Nephron (organoid): Measurements from ENCODE around the gene MLEC.

ENCODE experiments used
- H3K27ac Mint-ChIP-seq, 3 experiments: 2 replicates each; pipeline ENCODE4 v1.8.0; 2020; ENCODE audit warnings: mixed read lengths in 3 of 3, mild to moderate bottlenecking in 2 of 3, moderate library complexity in 1 of 3
- H3K27me3 Mint-ChIP-seq: 2 replicates; pipeline ENCODE4 v1.8.0; 2021; ENCODE audit warnings: low read depth, mild to moderate bottlenecking, moderate library complexity, mixed read lengths
- H3K36me3 Mint-ChIP-seq: 2 replicates; pipeline ENCODE4 v1.8.0; 2020; ENCODE audit warnings: low read depth, mixed read lengths
- H3K4me1 Mint-ChIP-seq: 2 replicates; pipeline ENCODE4 v1.8.0; 2020; ENCODE audit warnings: mixed read lengths
- H3K4me3 Mint-ChIP-seq, 3 experiments: 2 replicates each; pipeline ENCODE4 v1.8.0; 2020; ENCODE audit warnings: mild to moderate bottlenecking in 3 of 3, mixed read lengths in 3 of 3, moderate library complexity in 2 of 3
- H3K9me3 Mint-ChIP-seq: 2 replicates; pipeline ENCODE4 v1.8.0; 2020; ENCODE audit warnings: mixed read lengths
- CTCF ChIP-seq, 3 experiments: fragments of 200-600 bp; sonication (generic); IDR thresholded peaks; one replicate each; pipeline ENCODE4 v1.5.0; 2021; ENCODE audit warnings: antibody characterized with exemption in 3 of 3; ENCODE audit not compliant: unreplicated experiment in 3 of 3

MLEC gene

GRCh38 chr12:120738252-120739030, 51.5 kb downstream of the MLEC start:
- H3K4me3 Mint-ChIP-seq = no peak overlapping the region
- H3K27me3 Mint-ChIP-seq = no peaks in the 10 kb centered on the region
- peaks cover 10% of the 10 kb centered on the region for H3K36me3 Mint-ChIP-seq
- TF ChIP-seq CTCF (IDR thresholded peaks at IDR 0.05; ENCODE audit: unreplicated experiment in 3 of 3) = no peak
- no peak overlapping the region for H3K27ac Mint-ChIP-seq
- no peaks in the 10 kb centered on the region for H3K9me3 Mint-ChIP-seq
- H3K4me1 Mint-ChIP-seq = peaks cover 4% of the 10 kb centered on the region

GRCh38 chr12:120739031-120739762, 52.2 kb downstream of the MLEC start:
- no peaks in the 10 kb centered on the region for H3K9me3 Mint-ChIP-seq
- H3K36me3 Mint-ChIP-seq = peaks cover 2% of the 10 kb centered on the region
- no peak overlapping the region for H3K4me3 Mint-ChIP-seq
- no peak for TF ChIP-seq CTCF (IDR thresholded peaks at IDR 0.05; ENCODE audit: unreplicated experiment in 3 of 3)
- H3K4me1 Mint-ChIP-seq = peaks cover 4% of the 10 kb centered on the region
- no peak overlapping the region for H3K27ac Mint-ChIP-seq
- no peaks in the 10 kb centered on the region for H3K27me3 Mint-ChIP-seq

DNA sequence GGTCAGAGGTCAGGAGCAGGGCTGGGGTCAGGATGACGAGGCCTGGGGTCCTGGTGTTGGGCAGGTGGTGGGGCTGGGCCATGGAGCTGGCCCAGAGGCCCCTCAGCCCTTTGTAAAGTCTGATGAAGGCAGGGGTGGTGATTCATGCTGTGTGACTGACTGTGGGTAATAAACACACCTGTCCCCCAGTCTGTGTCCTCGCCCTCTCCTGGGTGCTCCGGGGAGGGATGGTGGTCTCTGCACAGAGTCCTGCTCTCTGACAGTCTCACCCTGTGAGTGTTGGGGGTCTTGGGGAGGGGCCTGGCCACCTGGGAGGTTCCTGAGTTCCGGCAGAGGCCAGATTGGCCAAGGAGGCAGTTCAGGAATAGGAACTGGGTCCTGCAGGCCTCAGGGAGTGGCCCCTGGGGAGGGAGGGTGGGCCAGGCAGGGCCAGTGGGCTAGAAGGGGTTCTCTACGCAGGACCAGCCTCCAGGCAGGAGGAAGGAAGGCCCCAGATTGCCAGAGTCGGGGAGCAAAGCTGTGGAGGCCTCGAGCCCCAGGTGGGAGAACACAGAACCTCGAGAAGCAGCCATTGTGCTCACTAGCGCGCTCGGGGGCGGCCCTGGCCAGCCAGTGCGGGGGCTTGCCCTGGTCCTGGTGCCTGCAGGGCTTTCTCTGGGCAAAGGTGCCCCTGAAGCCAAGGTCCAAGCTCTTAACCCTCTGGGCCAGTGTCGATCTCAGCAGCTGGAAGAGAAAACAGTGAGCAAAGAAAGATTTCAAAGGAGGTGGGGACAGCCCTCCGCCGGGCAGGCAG, 53.1 kb downstream of the MLEC start:
- H3K27me3 Mint-ChIP-seq = no peaks in the 10 kb centered on the region
- peaks cover 4% of the 10 kb centered on the region for H3K4me1 Mint-ChIP-seq
- no peak overlapping the region for H3K4me3 Mint-ChIP-seq
- no peak for TF ChIP-seq CTCF (IDR thresholded peaks at IDR 0.05; ENCODE audit: unreplicated experiment in 3 of 3)
- no peaks in the 10 kb centered on the region for H3K36me3 Mint-ChIP-seq
- no peak overlapping the region for H3K27ac Mint-ChIP-seq
- H3K9me3 Mint-ChIP-seq = no peaks in the 10 kb centered on the region

DNA sequence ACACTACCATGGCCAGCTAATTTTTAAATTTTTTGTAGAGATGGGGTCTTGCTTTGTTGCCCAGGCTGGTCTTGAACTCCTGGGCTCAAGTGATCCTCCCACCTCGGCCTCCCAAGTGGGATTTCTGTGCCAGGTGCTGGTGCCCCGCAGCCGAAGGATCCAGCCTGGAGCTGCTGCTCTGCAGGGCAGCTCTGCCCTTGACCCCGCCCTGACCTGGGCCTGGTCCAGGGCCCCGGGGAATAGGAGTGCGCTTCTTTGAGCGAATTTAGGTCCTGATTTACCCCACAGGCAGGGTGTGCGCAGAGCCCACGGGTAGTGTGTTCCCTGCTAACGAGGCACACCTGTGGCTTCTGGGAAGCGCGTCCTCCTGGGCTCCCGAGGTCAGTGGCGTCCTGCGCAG, 53.9 kb downstream of the MLEC start:
- TF ChIP-seq CTCF (IDR thresholded peaks at IDR 0.05; ENCODE audit: unreplicated experiment in 3 of 3) = no peak
- H3K4me1 Mint-ChIP-seq = peaks cover 4% of the 10 kb centered on the region
- no peak overlapping the region for H3K4me3 Mint-ChIP-seq
- H3K27me3 Mint-ChIP-seq = no peaks in the 10 kb centered on the region
- H3K27ac Mint-ChIP-seq = no peak overlapping the region
- H3K36me3 Mint-ChIP-seq = no peaks in the 10 kb centered on the region
- no peaks in the 10 kb centered on the region for H3K9me3 Mint-ChIP-seq

GRCh38 chr12:120741476-120742421, 54.8 kb downstream of the MLEC start:
- H3K27me3 Mint-ChIP-seq = no peaks in the 10 kb centered on the region
- H3K9me3 Mint-ChIP-seq = no peaks in the 10 kb centered on the region
- no peaks in the 10 kb centered on the region for H3K36me3 Mint-ChIP-seq
- no peak overlapping the region for H3K4me3 Mint-ChIP-seq
- H3K4me1 Mint-ChIP-seq = peaks cover 4% of the 10 kb centered on the region
- TF ChIP-seq CTCF (IDR thresholded peaks at IDR 0.05; ENCODE audit: unreplicated experiment in 3 of 3) = no peak
- no peak overlapping the region for H3K27ac Mint-ChIP-seq
